SJSA1 (cell line): ENCODE measurements around the gene RGMA. TPM values are rescaled to one million over a fixed set of nuclear protein-coding genes. Genes with fewer than 3 reads are reported as not detected.

ENCODE experiments used
- DNase-seq, 2 experiments: peaks; one replicate each; pipeline ENCODE4 v3.0.0-alpha.2; 2015 to 2020; ENCODE audit warnings: low spot score in 2 of 2, low read depth in 1 of 2
- H3K27ac ChIP-seq: fragments of 250-450 bp; sonication (Bioruptor Pico); 2 replicates; pipeline ENCODE4 v1.5.1; 2020; ENCODE audit warnings: mild to moderate bottlenecking, moderate library complexity
- H3K27me3 ChIP-seq: fragments of 250-450 bp; sonication (Bioruptor Pico); replicated peaks from 2 replicates; pipeline ENCODE4 v1.5.1; 2020; ENCODE audit warnings: mild to moderate bottlenecking, moderate library complexity
- H3K36me3 ChIP-seq: fragments of 250-450 bp; sonication (Bioruptor Pico); 2 replicates; pipeline ENCODE4 v1.5.1; 2020; ENCODE audit warnings: mild to moderate bottlenecking
- H3K4me1 ChIP-seq: fragments of 250-450 bp; sonication (Bioruptor Pico); replicated peaks from 2 replicates; pipeline ENCODE4 v1.6.1; 2021; ENCODE audit warnings: mild to moderate bottlenecking
- H3K4me3 ChIP-seq: fragments of 250-450 bp; sonication (Bioruptor Pico); 2 replicates; pipeline ENCODE4 v1.5.1; 2020; ENCODE audit warnings: mild to moderate bottlenecking
- H3K9me3 ChIP-seq: fragments of 250-450 bp; sonication (Bioruptor Pico); replicated peaks from 2 replicates; pipeline ENCODE4 v1.5.1; 2020; ENCODE audit warnings: mild to moderate bottlenecking
- total RNA-seq: library from RNA; depleted of rRNA; stranded (reverse); fragments of >200 nt; shearing (Covaris generic); gene quantifications from 2 replicates; pipeline ENCODE4 v1.2.3, GENCODE V29; 2014; rRNA removed

RGMA gene
- total RNA-seq, 1 experiment from 2014 or later, result 3.6 TPM

- H3K4me3 ChIP-seq, result no peak overlapping the region
- peaks cover 94% of the 10 kb centered on the region for H3K36me3 ChIP-seq
- H3K27me3 ChIP-seq, result no peaks in the 10 kb centered on the region
- DNase-seq, result no peak
- no peak overlapping the region for H3K27ac ChIP-seq
- H3K4me1 ChIP-seq, result no peaks in the 10 kb centered on the region
- no peaks in the 10 kb centered on the region for H3K9me3 ChIP-seq
Observed at GRCh38 chr15:93001881-93002280, 87.1 kb downstream of the RGMA start.

- no peak overlapping the region for H3K4me3 ChIP-seq
- H3K27me3 ChIP-seq, result no peaks in the 10 kb centered on the region
- H3K4me1 ChIP-seq, result no peaks in the 10 kb centered on the region
- H3K9me3 ChIP-seq, result no peaks in the 10 kb centered on the region
- no peak overlapping the region for H3K27ac ChIP-seq
- H3K36me3 ChIP-seq, result peaks cover 94% of the 10 kb centered on the region
- DNase-seq, result no peak
Observed at GRCh38 chr15:93001156-93001555, 87.9 kb downstream of the RGMA start.

DNA sequence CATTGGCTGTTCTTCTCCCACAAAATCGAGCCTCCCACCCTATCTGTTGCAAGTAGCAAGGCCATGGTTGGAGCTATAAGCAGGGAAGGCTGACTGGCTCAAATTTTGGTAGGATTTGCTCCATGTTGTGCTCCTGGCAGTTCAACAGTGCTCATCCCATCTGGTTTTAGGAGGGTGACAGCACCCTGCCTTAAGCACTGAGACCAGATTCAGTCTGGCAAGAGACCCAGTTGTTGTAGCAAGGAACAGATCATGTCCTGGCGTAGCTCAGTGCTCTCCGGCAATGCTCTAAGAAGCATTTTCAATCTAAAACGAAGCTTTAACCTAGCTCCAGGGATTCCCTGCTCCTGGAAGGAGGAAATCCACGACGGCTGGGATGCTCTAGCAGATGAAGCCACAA, 91.2 kb downstream of the RGMA start:
- no peaks in the 10 kb centered on the region for H3K4me1 ChIP-seq
- H3K27ac ChIP-seq, result no peak overlapping the region
- H3K27me3 ChIP-seq, result no peaks in the 10 kb centered on the region
- no peaks in the 10 kb centered on the region for H3K9me3 ChIP-seq
- H3K4me3 ChIP-seq, result no peak overlapping the region
- H3K36me3 ChIP-seq, result peaks cover 96% of the 10 kb centered on the region
- DNase-seq, result no peak

- H3K36me3 ChIP-seq, result peaks cover 93% of the 10 kb centered on the region
- no peaks in the 10 kb centered on the region for H3K27me3 ChIP-seq
- H3K4me3 ChIP-seq, result no peak overlapping the region
- no peak overlapping the region for H3K27ac ChIP-seq
- no peaks in the 10 kb centered on the region for H3K9me3 ChIP-seq
- H3K4me1 ChIP-seq, result no peaks in the 10 kb centered on the region
- no peak for DNase-seq
Observed at GRCh38 chr15:92992720-92993119, 96.3 kb downstream of the RGMA start.

DNA sequence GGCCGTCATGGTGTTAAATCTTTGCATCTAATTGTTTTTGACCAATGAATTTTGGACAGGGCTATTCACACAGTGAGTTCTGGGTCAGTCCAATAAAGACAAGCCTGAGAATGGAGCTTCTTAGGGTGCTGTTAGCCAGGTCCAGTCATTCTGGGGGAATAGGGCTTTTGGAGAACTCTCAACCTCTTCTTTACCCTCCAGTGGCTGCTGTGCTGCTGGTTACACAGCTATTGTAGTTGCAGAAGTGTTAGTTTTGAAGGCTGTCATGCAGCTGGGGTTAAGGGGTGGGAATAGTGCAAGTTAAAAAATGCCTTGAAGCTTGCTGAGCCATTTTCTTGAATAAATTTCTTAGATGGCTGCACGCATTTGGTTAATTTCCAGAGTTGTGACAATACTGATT, 99.0 kb downstream of the RGMA start:
- Histone ChIP-seq H3K4me1 (no peaks in the 10 kb centered on the region), H3K9me3 (no peaks in the 10 kb centered on the region), H3K27ac (no peak overlapping the region), H3K4me3 (no peak overlapping the region), H3K36me3 (peaks cover 89% of the 10 kb centered on the region), H3K27me3 (no peaks in the 10 kb centered on the region)
- no peak for DNase-seq

DNA sequence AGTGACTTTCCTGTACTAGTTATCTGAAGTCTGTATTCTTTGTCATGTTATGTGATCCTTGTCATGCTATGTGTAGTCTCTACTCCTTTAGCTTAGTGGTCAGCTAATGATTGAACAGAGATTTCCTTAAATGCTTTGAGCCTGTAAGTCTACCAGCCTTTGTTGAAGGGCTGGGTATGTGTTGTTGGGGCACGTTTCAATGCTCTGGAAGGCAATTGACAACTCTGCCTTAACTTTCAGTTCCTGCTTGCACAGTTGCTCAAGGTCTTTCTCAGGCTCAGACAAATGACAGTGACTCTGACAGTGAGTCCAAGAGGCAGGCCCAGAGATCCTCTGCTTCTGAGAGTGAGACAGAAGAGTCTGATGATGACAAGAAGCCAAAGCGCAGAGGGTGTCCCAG, 99.5 kb downstream of the RGMA start:
- Histone ChIP-seq H3K36me3 (peaks cover 89% of the 10 kb centered on the region), H3K27me3 (no peaks in the 10 kb centered on the region), H3K27ac (no peak overlapping the region)

More for the DNA sequence above, 99.5 kb downstream of the RGMA start:
- Histone ChIP-seq H3K9me3 (no peaks in the 10 kb centered on the region), H3K4me1 (no peaks in the 10 kb centered on the region), H3K4me3 (no peak overlapping the region)
- no peak for DNase-seq

Other genes starting within 250 kb of the RGMA start
- gene CHD2, start 188.9 kb downstream of the RGMA start, total RNA-seq, result 37.6 and 43.7 TPM in 2 replicates